NCI-H446 treated with DMSO at 0.1 percent for 48 hours (cell line): ENCODE results near the gene NAV3.
"Not testable (repeated sequence)": the region's sequence is repeated elsewhere in the genome, so short reads cannot be mapped to it uniquely, and the experiment has no call there.

Experiments
- DNase-seq: peaks from one replicate; lab custom pipeline; 2025; lab: John Stamatoyannopoulos, UW

Gene NAV3

GRCh38 chr12:78055545-78055944 is 224.9 kb downstream of the NAV3 start:
- no peak for DNase-seq

GRCh38 chr12:78057075-78057474 is 226.4 kb downstream of the NAV3 start:
- no peak for DNase-seq

GRCh38 chr12:78060186-78060585 is 229.5 kb downstream of the NAV3 start:
- no peak for DNase-seq

GRCh38 chr12:78062786-78063185 is 232.1 kb downstream of the NAV3 start:
- DNase-seq: no peak

- no peak for DNase-seq
Measured at GRCh38 chr12:78081590-78082314, 251.1 kb downstream of the NAV3 start.

GRCh38 chr12:78085542-78086182 is 255.0 kb downstream of the NAV3 start:
- DNase-seq: no peak

- DNase-seq: no peak
Measured at GRCh38 chr12:78086553-78087362, 256.1 kb downstream of the NAV3 start.

- DNase-seq: no peak
Measured at GRCh38 chr12:78087363-78087675, 256.6 kb downstream of the NAV3 start.

GRCh38 chr12:78088391-78088832 is 257.7 kb downstream of the NAV3 start:
- no peak for DNase-seq

GRCh38 chr12:78090266-78090665 is 259.6 kb downstream of the NAV3 start:
- no peak for DNase-seq

GRCh38 chr12:78095623-78096022 is 264.9 kb downstream of the NAV3 start:
- DNase-seq: no peak

- DNase-seq: peak; percentile 92
Measured at GRCh38 chr12:78096909-78097597, 266.4 kb downstream of the NAV3 start.

- no peak for DNase-seq
Measured at GRCh38 chr12:78099806-78100205, 269.1 kb downstream of the NAV3 start.

GRCh38 chr12:78101113-78101876 is 270.6 kb downstream of the NAV3 start:
- no peak for DNase-seq

GRCh38 chr12:78101946-78102635 is 271.4 kb downstream of the NAV3 start:
- no peak for DNase-seq

- not testable (repeated sequence) for DNase-seq
Measured at GRCh38 chr12:78102801-78103200, 272.1 kb downstream of the NAV3 start.

- no peak for DNase-seq
Measured at GRCh38 chr12:78115889-78116288, 285.2 kb downstream of the NAV3 start.

GRCh38 chr12:78118036-78118435 is 287.3 kb downstream of the NAV3 start:
- no peak for DNase-seq

GRCh38 chr12:78118486-78118885 is 287.8 kb downstream of the NAV3 start:
- no peak for DNase-seq

- DNase-seq: no peak
Measured at GRCh38 chr12:78119351-78119918, 288.7 kb downstream of the NAV3 start.

- DNase-seq: no peak
Measured at GRCh38 chr12:78120306-78120705, 289.6 kb downstream of the NAV3 start.
